ENCODE data around the gene EIF5A. TPM values are rescaled to one million over a fixed set of nuclear protein-coding genes. Genes with fewer than 3 reads are reported as not detected.

Gene EIF5A
- total RNA-seq, 1 experiment from 2014 or later = 1,140 TPM

GRCh38 chr17:7261379-7262191, 45.8 kb upstream of the EIF5A start:
- peaks cover 14% of the 10 kb centered on the region; the same call in 1 of the 2 replicates for H4K20me1 ChIP-seq (ENCODE audit: low read length)
- peak overlapping the region; percentile 93 for H3K9ac ChIP-seq (ENCODE audit: low read length)
- POLR2A ChIA-PET (ENCODE audit: unreplicated experiment) = no interaction called here
- intact Hi-C loops (cut with micrococcal nuclease) = loop anchor here (1.0 to 5.0 kb wide), 2 partner anchors 9 to 221 kb away; partner anchors contain the start of genes ELP5, POLR2A and SLC35G6
- CTCF ChIA-PET = interaction anchor here (0.6 kb wide), 1 partner anchor 41 kb away, joined by 3 read pairs; no protein-coding TSS in a partner anchor
- H3K4me1 ChIP-seq (ENCODE audit: insufficient read depth, low read length) = peaks cover 27% of the 10 kb centered on the region
- ATAC-seq (peak; percentile 5), DNase-seq (no peak)
- peak overlapping the region; percentile 97 for H3K4me3 ChIP-seq (ENCODE audit: low read length)
- H3K27me3 ChIP-seq (ENCODE audit: low read length) = no peaks in the 10 kb centered on the region
- TF ChIP-seq, protein P1, sequence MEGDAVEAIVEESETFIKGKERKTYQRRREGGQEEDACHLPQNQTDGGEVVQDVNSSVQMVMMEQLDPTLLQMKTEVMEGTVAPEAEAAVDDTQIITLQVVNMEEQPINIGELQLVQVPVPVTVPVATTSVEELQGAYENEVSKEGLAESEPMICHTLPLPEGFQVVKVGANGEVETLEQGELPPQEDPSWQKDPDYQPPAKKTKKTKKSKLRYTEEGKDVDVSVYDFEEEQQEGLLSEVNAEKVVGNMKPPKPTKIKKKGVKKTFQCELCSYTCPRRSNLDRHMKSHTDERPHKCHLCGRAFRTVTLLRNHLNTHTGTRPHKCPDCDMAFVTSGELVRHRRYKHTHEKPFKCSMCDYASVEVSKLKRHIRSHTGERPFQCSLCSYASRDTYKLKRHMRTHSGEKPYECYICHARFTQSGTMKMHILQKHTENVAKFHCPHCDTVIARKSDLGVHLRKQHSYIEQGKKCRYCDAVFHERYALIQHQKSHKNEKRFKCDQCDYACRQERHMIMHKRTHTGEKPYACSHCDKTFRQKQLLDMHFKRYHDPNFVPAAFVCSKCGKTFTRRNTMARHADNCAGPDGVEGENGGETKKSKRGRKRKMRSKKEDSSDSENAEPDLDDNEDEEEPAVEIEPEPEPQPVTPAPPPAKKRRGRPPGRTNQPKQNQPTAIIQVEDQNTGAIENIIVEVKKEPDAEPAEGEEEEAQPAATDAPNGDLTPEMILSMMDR (conservative IDR thresholded peaks at IDR 0.05; ENCODE audit: low read depth, low read length) = no peak
- TF ChIP-seq EZH2 (IDR thresholded peaks at IDR 0.05; ENCODE audit: low read length, unreplicated experiment) = no peak
- TF ChIP-seq EZH2phosphoT487 (IDR thresholded peaks at IDR 0.05; ENCODE audit: borderline replicate concordance, low read length) = no peak
- no peak overlapping the region for H2AFZ ChIP-seq (ENCODE audit: low read length)
- no peaks in the 10 kb centered on the region for H3K9me2 ChIP-seq (replicated peaks; ENCODE audit: low read length)
- peaks cover 4% of the 10 kb centered on the region; the same call in 1 of the 2 replicates for H3K36me3 ChIP-seq (ENCODE audit: low read depth, low read length)
- H3K79me2 ChIP-seq (ENCODE audit: low read length) = peaks cover 45% of the 10 kb centered on the region
- no peaks in the 10 kb centered on the region for H3F3A ChIP-seq (ENCODE audit: low read length, unreplicated experiment)
- TSS peak; percentile 72 for BruUV-seq (replicated peaks)
- H3K27ac ChIP-seq (ENCODE audit: low read length) = peak overlapping the region; percentile 83
- H3K4me2 ChIP-seq (ENCODE audit: low read length) = peak overlapping the region; percentile 96
- H3K9me3 ChIP-seq (ENCODE audit: low read length) = no peaks in the 10 kb centered on the region

DNA sequence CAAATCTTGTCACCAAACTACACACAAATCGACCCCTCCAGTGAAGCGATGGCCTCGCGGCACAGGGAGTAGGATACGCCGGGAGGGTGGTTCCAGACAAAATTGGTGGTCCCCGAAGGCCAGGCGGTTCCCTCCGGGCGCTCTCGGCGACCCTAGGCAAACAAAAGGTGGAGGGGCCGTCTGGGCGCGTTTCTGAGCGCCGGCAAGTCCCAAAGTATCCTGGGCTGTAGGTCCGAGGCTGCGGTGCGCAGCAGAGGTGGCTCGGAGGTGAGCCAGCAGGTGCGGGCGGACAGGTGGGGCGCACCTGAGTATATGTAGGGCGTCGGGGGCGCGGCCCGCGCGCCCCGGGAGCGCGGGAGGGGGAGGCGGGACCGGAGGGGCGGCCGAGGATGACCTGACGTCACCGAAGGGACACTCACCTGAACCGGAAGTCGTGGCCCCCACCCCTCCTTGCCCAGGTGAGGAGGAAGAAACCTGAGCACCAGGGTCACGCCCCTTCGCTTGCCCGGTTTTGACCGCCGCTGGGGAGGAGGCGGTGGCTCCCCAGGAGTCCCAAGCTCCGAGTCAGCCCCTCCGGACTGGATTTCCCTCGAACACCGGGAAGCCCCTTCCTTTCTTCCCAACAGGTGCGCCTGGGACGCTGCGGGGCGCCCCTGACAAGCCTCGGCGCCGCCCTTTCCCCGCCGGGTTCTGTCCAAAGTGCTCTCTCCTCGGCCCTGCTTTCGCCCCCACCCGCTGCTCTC, 45.1 kb upstream of the EIF5A start, which contains the start of gene CLDN7:
Gene CLDN7, minus strand, starts transcription at position 287 of the 743 bp plus-strand sequence. CDS start 435 bp downstream, outside the sequence.
- Histone ChIP-seq H3K36me3 (ENCODE audit: low read depth, low read length) (peaks cover 4% of the 10 kb centered on the region; the same call in 1 of the 2 replicates), H3K9me2 (replicated peaks; ENCODE audit: low read length) (no peaks in the 10 kb centered on the region), H3K4me3 (ENCODE audit: low read length) (peak within 1 kb of the TSS; percentile 97), H3K79me2 (ENCODE audit: low read length) (peaks cover 45% of the 10 kb centered on the region), H4K20me1 (ENCODE audit: low read length) (peaks cover 14% of the 10 kb centered on the region; the same call in 1 of the 2 replicates), H3K9me3 (ENCODE audit: low read length) (no peaks in the 10 kb centered on the region), H3F3A (ENCODE audit: low read length, unreplicated experiment) (no peaks in the 10 kb centered on the region), H3K27me3 (ENCODE audit: low read length) (no peaks in the 10 kb centered on the region), H3K4me2 (ENCODE audit: low read length) (peak within 1 kb of the TSS; percentile 96), H3K9ac (ENCODE audit: low read length) (peak within 1 kb of the TSS; percentile 93), H3K4me1 (ENCODE audit: insufficient read depth, low read length) (peaks cover 27% of the 10 kb centered on the region), H3K27ac (ENCODE audit: low read length) (peak within 1 kb of the TSS; percentile 93), H2AFZ (ENCODE audit: low read length) (peak within 1 kb of the TSS; percentile 65)
- intact Hi-C loops (cut with micrococcal nuclease) = loop anchor here (1.0 to 5.0 kb wide), 2 partner anchors 10 to 220 kb away; partner anchors contain the start of genes ELP5, POLR2A and SLC35G6
- CTCF ChIA-PET = no interaction called here
- DNase-seq (peak; percentile 85), ATAC-seq (peak; percentile 37)
- TF ChIP-seq EZH2 (IDR thresholded peaks at IDR 0.05; ENCODE audit: low read length, unreplicated experiment) (no peak), EZH2phosphoT487 (IDR thresholded peaks at IDR 0.05; ENCODE audit: borderline replicate concordance, low read length) (no peak)
- TF ChIP-seq, protein P1 (conservative IDR thresholded peaks at IDR 0.05; ENCODE audit: low read depth, low read length) = 0 out of 2 replicates have a peak, but pooled peaks have one; percentile 29
- POLR2A ChIA-PET (ENCODE audit: unreplicated experiment) = no interaction called here
- no TSS peak for BruUV-seq (replicated peaks)
